ENCODE results near the gene GADL1. TPM values are rescaled to one million over a fixed set of nuclear protein-coding genes. Genes with fewer than 3 reads are reported as not detected.
A peak's percentile ranks its signal among the peaks of the same experiment; 100 is the strongest.

The GADL1 gene
- polyA plus RNA-seq, 1 donor from 2014 or later: not detected

DNA sequence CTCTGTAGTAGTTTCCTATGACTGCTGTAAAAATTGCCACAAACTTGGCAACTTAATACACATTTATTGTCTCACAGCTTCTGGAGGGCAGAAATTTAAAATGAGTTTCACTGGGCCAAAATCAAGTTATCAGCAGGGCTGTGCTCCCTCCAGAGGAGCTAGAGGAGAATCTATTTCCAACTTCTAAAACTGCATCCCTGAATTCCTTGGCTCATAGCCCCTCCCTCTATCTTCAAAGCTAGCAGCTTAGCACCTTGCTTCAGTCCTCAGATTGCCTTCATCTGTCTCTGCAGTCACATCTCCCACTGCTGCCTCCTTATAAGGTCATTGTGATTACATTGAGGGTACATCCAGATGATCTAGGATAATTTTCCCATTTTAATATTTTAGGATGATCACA, 17.8 kb upstream of the GADL1 start:
- Mint-ChIP-seq H3K27me3 (peaks cover 2% of the 10 kb centered on the region), H3K4me1 (no peaks in the 10 kb centered on the region), H3K27ac (no peak overlapping the region), H3K36me3 (no peaks in the 10 kb centered on the region), H3K4me3 (no peak overlapping the region), H3K9me3 (no peaks in the 10 kb centered on the region)

DNA sequence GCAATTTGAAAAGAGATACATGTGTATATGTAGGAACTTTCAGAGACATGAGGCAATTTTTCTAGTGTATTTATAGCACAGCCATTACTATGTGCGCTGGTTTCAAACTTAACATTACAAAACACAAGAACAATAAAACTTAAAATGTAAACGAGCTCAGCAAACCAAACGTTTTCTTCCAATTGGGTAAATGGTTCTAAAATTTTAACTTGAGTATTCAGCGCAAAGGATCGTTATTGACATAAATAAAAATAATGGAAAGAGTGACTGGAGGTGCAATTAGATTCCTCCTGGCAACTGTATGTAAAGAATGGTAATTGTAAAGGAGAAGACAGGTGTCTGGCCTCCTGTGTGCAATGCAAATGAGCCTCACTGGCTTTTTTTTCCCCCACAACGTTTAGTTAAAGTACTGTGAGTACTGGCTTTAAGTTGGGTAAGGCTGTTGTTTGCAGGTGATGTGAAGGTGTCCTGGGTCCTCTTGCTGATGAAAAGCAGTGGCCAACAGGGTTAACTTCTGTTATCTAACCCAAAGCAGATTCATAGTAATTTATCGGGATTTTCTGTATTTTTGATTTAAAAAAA, 14.1 kb upstream of the GADL1 start:
- Mint-ChIP-seq H3K4me1 (no peaks in the 10 kb centered on the region), H3K36me3 (no peaks in the 10 kb centered on the region), H3K27me3 (no peaks in the 10 kb centered on the region), H3K9me3 (no peaks in the 10 kb centered on the region), H3K4me3 (no peak overlapping the region), H3K27ac (no peak overlapping the region)

DNA sequence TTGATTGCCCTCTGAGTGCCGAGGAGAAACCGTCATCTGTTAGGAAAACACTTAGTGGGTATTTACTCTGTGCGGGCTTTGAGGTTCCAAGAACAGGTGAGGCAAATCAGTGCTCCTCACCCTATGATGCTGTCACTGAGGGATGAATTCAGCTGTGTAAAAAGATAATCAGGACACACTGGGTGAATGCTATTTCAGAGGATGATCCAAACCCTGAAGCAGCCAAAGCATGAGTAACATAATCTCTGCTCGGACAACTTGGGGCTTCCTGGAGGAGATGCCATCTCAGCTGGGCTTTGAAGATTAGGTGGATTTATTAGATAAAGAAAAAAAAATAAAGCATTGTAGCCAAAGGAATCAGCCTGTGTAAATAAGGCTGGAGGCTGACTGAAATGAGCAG, 10.5 kb upstream of the GADL1 start:
- Mint-ChIP-seq H3K36me3 (no peaks in the 10 kb centered on the region), H3K27me3 (no peaks in the 10 kb centered on the region), H3K4me3 (no peak overlapping the region), H3K9me3 (no peaks in the 10 kb centered on the region), H3K27ac (no peak overlapping the region), H3K4me1 (no peaks in the 10 kb centered on the region)

DNA sequence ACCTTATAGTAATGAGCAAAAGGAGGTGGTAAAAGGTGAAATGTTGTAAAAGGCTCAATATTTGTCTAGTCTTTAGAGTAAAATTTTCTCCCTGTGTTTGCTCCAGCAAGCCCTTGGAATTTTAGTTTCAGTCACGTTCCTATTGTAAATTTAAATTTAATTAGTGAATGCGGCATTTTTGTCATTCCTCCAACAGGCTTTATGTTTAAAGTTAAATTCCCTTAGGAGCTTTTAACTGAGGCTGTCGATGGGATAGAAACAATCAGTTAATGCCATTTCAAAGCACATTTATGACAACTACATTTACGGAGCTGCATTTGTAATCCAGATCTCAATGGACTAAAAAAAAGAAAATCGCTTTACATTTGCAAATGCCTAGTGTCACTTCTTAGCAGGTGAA, 868 bp upstream of the GADL1 start:
- Mint-ChIP-seq H3K4me1 (peaks cover 6 to 11% (median 8%) of the 10 kb centered on the region in 3 donors), H3K4me3 (no peak overlapping the region), H3K36me3 (no peaks in the 10 kb centered on the region), H3K27me3 (peaks cover 21% of the 10 kb centered on the region), H3K9me3 (peaks cover 0 to 2% (median 0%) of the 10 kb centered on the region in 3 donors), H3K27ac (no peak overlapping the region)

DNA sequence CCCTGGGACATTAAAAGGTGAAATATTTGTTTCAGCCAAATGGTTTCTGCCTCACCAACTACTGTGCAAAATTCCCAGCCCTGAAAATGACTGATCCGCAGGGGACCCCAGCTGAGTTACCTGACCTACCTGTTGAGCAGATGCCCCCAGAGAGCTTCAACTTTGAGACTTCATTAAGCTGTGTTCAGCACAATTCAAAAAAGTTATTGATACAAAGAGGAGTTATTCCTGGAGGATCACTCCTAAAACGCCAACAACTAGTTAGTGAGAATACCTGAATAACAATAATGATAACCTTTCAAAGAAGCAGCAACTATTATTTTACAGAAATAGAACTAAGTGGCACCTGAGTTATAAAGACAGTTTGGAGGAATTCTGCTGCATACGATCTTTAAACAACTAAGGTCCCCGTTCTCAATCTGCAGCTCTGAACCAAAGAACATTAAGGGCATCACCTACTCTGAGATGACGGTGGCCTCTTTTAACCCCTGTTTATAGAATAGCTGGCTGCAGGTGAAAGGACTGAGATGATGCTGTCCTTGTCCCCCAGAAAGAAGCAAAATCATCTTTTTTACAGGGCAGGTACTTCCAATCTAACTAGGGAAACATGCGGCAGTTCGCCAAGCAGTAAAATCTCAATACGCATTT, 659 bp downstream of the GADL1 start:
- H3K4me3 Mint-ChIP-seq: peak overlapping the region in 1 of 4 donors; percentile 42
- H3K9me3 Mint-ChIP-seq: peaks cover 0 to 5% (median 0%) of the 10 kb centered on the region in 3 donors
- H3K27me3 Mint-ChIP-seq: peaks cover 22% of the 10 kb centered on the region
- no peak overlapping the region for H3K27ac Mint-ChIP-seq
- H3K4me1 Mint-ChIP-seq: peaks cover 6 to 11% (median 8%) of the 10 kb centered on the region in 3 donors
- H3K36me3 Mint-ChIP-seq: no peaks in the 10 kb centered on the region

DNA sequence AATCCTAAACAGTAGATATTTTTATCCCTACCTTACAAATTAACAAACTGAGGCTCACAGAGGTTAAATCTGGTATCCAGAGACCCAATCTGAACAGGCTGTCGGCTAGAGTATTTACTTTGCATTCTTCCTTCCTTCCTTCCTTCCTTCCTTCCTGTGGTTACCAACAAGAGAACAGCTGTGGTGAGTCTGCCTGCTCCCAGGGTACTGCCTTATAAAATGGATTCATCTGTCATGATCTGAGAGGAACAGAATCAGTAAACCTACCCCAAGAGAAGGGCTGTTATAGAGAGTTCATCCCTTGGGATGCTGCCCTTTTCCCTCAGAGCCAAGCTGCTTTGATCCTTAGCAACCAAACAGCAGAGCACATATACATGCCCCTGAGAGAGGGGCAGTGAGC, 3.6 kb downstream of the GADL1 start:
- Mint-ChIP-seq H3K27me3 (peaks cover 18% of the 10 kb centered on the region), H3K4me1 (peaks cover 6 to 11% (median 8%) of the 10 kb centered on the region in 3 donors), H3K4me3 (no peak overlapping the region), H3K9me3 (peaks cover 0 to 7% (median 0%) of the 10 kb centered on the region in 3 donors), H3K36me3 (no peaks in the 10 kb centered on the region), H3K27ac (no peak overlapping the region)

DNA sequence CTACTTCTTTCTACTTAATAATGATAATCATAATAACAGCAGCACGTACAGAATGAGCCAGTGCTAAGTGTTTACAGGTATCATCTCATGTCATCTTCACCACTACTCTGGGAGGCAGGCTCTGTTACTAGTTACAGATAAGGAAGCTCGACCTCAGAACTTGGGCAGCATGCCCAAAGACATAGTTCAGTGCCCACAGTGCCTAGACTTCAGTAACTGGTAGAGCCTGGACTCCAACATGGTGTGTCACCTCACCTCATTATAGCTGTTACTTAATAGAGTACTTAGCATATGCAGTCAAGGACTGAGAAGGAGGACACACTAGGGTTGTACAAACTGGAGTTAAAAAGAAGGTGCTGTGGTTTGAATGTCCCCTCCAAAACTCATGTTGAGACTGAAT, 7.6 kb downstream of the GADL1 start:
- Mint-ChIP-seq H3K36me3 (peaks cover 2% of the 10 kb centered on the region), H3K27ac (no peak overlapping the region), H3K4me3 (no peak overlapping the region), H3K9me3 (peaks cover 0 to 5% (median 0%) of the 10 kb centered on the region in 3 donors), H3K27me3 (peaks cover 14% of the 10 kb centered on the region), H3K4me1 (peaks cover 4 to 7% (median 6%) of the 10 kb centered on the region in 3 donors)

DNA sequence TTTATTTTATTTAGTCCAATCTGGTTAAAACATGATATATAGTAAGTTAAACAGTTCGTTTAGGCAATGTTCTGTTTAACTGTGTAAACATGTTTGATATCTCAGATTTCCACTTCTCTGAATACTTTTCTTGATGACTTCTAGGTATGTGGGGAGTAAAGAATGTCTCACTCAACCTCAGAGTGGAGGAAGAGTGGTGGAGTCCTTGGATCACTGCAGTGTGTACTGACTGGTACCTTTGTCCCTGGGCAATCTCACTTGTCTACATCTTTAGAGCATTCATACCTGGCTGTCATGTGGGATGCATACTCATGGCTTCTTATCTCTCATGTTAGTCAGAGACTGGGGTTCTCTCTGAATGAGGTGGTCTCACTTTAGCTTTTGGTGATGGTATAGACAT, 15.6 kb downstream of the GADL1 start:
- H3K36me3 Mint-ChIP-seq: peaks cover under 1% of the 10 kb centered on the region
- H3K27ac Mint-ChIP-seq: no peak overlapping the region

DNA sequence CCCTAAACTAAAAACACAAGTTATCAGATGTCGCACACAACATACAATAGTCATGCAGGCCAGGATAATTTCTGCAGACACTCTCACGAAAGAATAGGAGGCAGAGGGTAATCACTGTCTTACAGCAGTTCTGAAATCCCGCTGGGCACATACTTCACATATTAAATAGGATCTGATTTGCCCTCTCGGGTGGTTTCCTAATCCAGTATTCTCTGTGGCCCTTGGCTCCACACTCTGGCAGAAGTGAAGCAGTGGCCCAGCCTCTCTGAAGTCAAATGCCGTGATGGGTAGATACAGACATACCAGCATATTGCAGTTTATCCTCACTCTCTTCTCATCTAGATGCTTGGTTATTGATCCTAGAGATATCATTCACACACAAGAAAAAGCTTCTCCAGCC, 19.0 kb downstream of the GADL1 start:
- H3K4me1 Mint-ChIP-seq: no peaks in the 10 kb centered on the region
- no peak overlapping the region for H3K4me3 Mint-ChIP-seq
- H3K27ac Mint-ChIP-seq: no peak overlapping the region
- H3K9me3 Mint-ChIP-seq: peaks cover 0 to 3% (median 2%) of the 10 kb centered on the region in 3 donors
- H3K27me3 Mint-ChIP-seq: peaks cover 2% of the 10 kb centered on the region
- H3K36me3 Mint-ChIP-seq: no peaks in the 10 kb centered on the region

More for the DNA sequence above, 15.6 kb downstream of the GADL1 start:
- no peak overlapping the region for H3K4me3 Mint-ChIP-seq
- peaks cover 2% of the 10 kb centered on the region for H3K27me3 Mint-ChIP-seq
- H3K4me1 Mint-ChIP-seq: no peaks in the 10 kb centered on the region
- peaks cover 0 to 7% (median 3%) of the 10 kb centered on the region in 3 donors for H3K9me3 Mint-ChIP-seq

DNA sequence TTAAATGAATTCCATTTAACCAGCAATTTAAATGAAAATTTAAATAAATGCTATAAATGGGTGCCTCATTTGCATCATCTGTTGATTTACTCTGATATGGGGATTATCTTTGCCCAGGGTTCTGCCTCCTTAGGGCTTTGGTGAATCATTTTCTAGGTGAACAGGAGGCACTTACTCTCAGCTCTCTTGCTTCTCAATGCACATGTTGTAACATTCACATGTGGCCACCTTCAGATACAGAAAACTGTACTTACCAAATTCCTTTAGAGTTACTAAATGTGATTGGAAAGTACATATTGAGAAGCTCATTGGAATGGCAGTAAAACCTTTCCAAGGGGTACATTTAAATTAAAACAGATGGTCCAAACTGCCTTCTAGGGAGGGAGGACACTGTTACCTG, 20.8 kb downstream of the GADL1 start:
- H3K9me3 Mint-ChIP-seq: no peaks in the 10 kb centered on the region
- H3K27ac Mint-ChIP-seq: no peak overlapping the region
- no peak overlapping the region for H3K4me3 Mint-ChIP-seq
- no peaks in the 10 kb centered on the region for H3K36me3 Mint-ChIP-seq
- no peaks in the 10 kb centered on the region for H3K4me1 Mint-ChIP-seq
- H3K27me3 Mint-ChIP-seq: peaks cover 6% of the 10 kb centered on the region

DNA sequence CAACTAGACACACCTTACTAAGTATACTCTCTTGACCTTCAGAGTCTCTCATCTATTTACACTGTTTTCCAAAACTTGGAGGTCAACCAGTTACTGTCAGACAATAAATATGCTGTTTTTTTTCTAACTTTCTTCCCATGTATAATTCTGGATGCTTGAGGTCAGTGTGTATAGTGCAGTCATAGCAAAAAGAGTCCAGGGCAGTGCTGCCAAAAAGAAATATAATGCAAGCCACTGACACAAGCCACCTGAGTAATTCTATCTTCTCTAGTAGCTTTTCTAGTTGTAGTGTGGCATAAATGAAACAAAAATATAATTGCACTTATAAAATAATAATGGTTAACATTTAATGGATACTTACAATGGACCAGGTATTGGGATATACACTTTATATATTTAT, 21.6 kb downstream of the GADL1 start:
- H3K27me3 Mint-ChIP-seq: peaks cover 6% of the 10 kb centered on the region
- H3K36me3 Mint-ChIP-seq: no peaks in the 10 kb centered on the region

DNA sequence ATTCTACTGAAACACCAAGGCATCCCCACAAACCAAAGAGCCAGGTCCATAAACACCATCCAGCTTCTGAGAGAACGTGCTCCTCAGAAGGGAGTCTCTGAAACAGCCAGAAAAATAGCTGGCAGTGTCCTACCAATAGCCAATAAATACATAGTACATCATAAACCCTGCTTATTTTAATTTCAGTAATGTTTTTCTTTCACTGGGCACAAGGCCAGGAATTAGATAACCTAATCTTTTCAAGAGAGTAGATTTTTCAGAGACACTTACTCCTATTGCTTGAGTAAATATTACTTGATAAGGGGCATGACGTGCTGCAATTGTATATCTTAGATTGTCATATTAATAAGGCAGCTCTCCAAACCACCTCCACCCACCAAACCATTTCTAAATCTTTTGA, 22.7 kb downstream of the GADL1 start:
- Mint-ChIP-seq H3K36me3 (no peaks in the 10 kb centered on the region), H3K9me3 (no peaks in the 10 kb centered on the region), H3K4me1 (no peaks in the 10 kb centered on the region), H3K27ac (no peak overlapping the region), H3K27me3 (peaks cover 8% of the 10 kb centered on the region), H3K4me3 (no peak overlapping the region)

More for the DNA sequence above, 21.6 kb downstream of the GADL1 start:
- H3K4me3 Mint-ChIP-seq: no peak overlapping the region
- H3K4me1 Mint-ChIP-seq: no peaks in the 10 kb centered on the region
- no peak overlapping the region for H3K27ac Mint-ChIP-seq
- no peaks in the 10 kb centered on the region for H3K9me3 Mint-ChIP-seq

DNA sequence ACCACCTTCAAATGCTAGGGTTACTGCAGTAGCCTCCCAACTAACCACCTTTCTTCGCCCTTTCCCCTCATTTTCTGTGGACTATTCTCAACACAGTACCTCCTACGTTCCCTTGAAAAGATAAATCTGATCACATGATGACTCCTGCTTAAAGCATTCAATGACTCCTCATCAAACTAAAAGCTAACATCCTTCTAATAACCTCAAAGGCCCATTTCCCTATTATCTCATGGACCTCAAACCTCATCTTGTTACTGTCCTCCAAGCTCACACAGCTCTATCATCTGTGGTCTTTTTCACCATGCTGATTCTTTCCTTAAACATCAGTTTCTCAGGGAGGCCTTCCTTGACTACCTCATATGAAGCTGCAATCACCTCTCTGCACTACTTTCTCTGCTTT, 29.6 kb downstream of the GADL1 start:
- no peaks in the 10 kb centered on the region for H3K36me3 Mint-ChIP-seq
- H3K27ac Mint-ChIP-seq: no peak overlapping the region
- peaks cover 5% of the 10 kb centered on the region for H3K27me3 Mint-ChIP-seq
- H3K4me1 Mint-ChIP-seq: no peaks in the 10 kb centered on the region
- H3K9me3 Mint-ChIP-seq: no peaks in the 10 kb centered on the region
- no peak overlapping the region for H3K4me3 Mint-ChIP-seq

DNA sequence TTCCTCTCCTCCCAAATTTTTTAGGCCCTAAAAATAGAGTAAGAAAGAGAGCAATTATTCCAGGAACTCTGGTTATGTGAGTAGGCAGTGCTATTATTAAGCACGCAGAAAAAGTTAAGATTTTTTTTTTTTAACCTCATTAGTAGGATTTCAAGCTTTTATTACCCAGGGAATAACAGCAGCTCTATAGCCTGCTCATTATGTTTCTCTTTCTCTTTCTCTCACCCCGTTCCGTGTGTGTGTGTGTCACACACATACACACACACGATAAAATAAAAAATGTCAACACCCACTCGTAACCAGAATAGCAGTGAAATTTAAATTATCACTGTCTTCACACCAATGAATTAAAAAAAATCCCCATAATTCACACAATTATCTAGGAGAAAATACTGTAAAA, 30.3 kb downstream of the GADL1 start:
- Mint-ChIP-seq H3K36me3 (no peaks in the 10 kb centered on the region), H3K4me3 (no peak overlapping the region), H3K4me1 (no peaks in the 10 kb centered on the region), H3K27me3 (peaks cover 2% of the 10 kb centered on the region), H3K9me3 (no peaks in the 10 kb centered on the region), H3K27ac (no peak overlapping the region)

DNA sequence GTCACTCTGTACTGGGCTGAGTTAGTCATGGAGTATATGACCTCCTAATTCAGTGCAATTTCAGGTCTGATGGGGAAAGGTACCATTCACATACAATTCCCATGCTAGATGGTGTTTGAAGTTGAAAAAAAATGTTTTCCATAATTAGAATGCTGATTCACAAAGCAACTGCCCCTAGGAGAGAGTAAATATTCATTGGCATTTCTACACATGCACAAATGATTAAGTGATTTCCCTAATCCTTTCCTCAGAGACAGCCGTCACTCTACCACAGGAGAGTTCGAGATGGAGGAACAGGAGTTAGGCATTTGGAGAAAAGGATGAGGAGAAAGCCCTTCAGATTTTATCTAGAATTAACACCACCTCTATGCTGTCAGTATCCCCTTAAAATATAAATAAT, 32.5 kb downstream of the GADL1 start:
- no peak overlapping the region for H3K27ac Mint-ChIP-seq
- H3K4me1 Mint-ChIP-seq: no peaks in the 10 kb centered on the region
- no peak overlapping the region for H3K4me3 Mint-ChIP-seq
- peaks cover 2% of the 10 kb centered on the region for H3K27me3 Mint-ChIP-seq
- no peaks in the 10 kb centered on the region for H3K9me3 Mint-ChIP-seq
- no peaks in the 10 kb centered on the region for H3K36me3 Mint-ChIP-seq

DNA sequence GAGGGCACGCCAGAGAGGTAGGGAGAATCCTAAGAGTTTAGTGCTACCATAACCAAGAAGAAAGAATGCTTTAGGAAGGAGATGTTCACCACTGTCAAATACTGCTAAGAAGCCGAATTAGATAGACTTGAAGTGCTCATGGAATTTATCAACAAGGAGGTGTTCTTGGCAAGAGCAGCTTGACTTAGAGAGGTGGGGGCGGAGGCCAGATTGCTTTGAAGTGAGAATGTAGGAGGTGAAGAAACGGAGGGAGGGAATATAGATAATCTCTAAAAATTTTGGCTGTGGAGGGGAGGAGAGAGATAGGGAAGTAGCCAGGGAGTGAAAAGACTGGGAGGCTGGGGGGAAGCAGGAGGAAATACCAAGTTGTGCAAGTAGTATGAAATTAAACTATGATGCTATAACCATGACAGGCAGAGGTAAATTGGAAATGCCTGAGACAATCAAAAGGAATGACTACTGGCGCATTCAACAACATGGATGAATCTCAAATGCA, 35.5 kb downstream of the GADL1 start:
- H3K36me3 Mint-ChIP-seq: no peaks in the 10 kb centered on the region
- no peaks in the 10 kb centered on the region for H3K9me3 Mint-ChIP-seq

More for the DNA sequence above, 35.5 kb downstream of the GADL1 start:
- H3K27me3 Mint-ChIP-seq: no peaks in the 10 kb centered on the region
- H3K4me3 Mint-ChIP-seq: no peak overlapping the region
- no peak overlapping the region for H3K27ac Mint-ChIP-seq
- H3K4me1 Mint-ChIP-seq: no peaks in the 10 kb centered on the region
